Measurements from ENCODE around the gene NBPF6. TPM values are rescaled to one million over a fixed set of nuclear protein-coding genes. Genes with fewer than 3 reads are reported as not detected.
"Not testable (repeated sequence)": the region's sequence is repeated elsewhere in the genome, so short reads cannot be mapped to it uniquely, and the experiment has no call there.

The NBPF6 gene
- total and polyA plus RNA-seq, 2 donors (not counting 1 experiment from before 2014, with no cell fraction given): not detected

DNA sequence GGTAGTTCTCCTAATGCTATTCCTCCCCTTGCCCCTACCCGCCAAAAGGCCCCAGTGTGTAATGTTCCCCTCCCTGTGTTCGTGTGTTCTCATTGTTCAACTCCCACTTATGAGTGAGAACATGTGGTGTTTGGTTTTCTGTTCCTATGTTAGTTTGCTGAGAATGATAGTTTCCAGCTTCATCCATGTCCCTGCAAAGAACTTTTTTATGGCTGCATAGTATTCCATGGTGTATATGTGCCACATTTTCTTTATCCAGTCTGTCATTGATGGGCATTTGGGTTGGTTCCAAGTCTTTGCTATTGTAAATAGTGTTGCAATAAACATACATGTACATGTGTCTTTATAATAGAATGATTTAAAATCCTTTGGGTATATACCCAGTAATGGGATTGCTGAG is 63.8 kb downstream of the NBPF6 start:
- H3K4me3 Mint-ChIP-seq; H4K20me1 ChIP-seq (ENCODE audit: control insufficient read depth, insufficient read depth, low read length, poor library complexity, severe bottlenecking); H3K9me3 Mint-ChIP-seq (ENCODE audit: insufficient read depth); H3K4me1 Mint-ChIP-seq; H3K9me3 ChIP-seq (ENCODE audit: control extremely low read depth in 1 of 3, control insufficient read depth in 2 of 3, insufficient read depth in 1 of 3, low read length in 2 of 3); DNase-seq; H3K4me1 ChIP-seq (ENCODE audit: control insufficient read depth in 2 of 2, insufficient read depth in 2 of 2, low read length in 2 of 2); H3K27ac ChIP-seq (ENCODE audit: low read length in 2 of 2); H3K27ac Mint-ChIP-seq; H3K79me2 ChIP-seq (ENCODE audit: control insufficient read depth, insufficient read depth, low read length); H3K4me3 ChIP-seq (ENCODE audit: control extremely low read depth in 1 of 5, extremely low read depth in 1 of 5, insufficient read depth in 1 of 5, low read depth in 2 of 5, low read length in 4 of 5); H3K27me3 Mint-ChIP-seq; H3K27me3 ChIP-seq (replicated peaks in 1 of 4; ENCODE audit: control extremely low read depth in 1 of 4, control insufficient read depth in 3 of 4, insufficient read depth in 4 of 4, low read length in 3 of 4); H3K4me2 ChIP-seq (replicated peaks; ENCODE audit: low read depth, low read length, poor library complexity, severe bottlenecking); H2AFZ ChIP-seq (ENCODE audit: insufficient read depth, low read depth, low read length, poor library complexity, severe bottlenecking); ATAC-seq (ENCODE audit: low read depth); H3K9ac ChIP-seq (ENCODE audit: low read length); H3K36me3 ChIP-seq (replicated peaks in 1 of 2; ENCODE audit: control extremely low read depth in 1 of 2, control insufficient read depth in 1 of 2, extremely low read depth in 1 of 2, insufficient read depth in 2 of 2, low read length in 1 of 2); POLR2A ChIA-PET: not testable (repeated sequence)
- no CpG with 5 or more reads among the region's 2 CpGs for WGBS (ENCODE audit: insufficient coverage)
- intact Hi-C loops (cut with micrococcal nuclease): loop anchor here (5.0 kb wide), 2 partner anchors 178 to 233 kb away; partner anchors contain the start of genes PRPF38B and STXBP3
- CTCF ChIA-PET: interaction anchor here (0.8 to 10.1 kb wide), 4 partner anchors 9 to 130 kb away, joined by 3 to 325 read pairs (median 4); partner anchors contain the start of gene EEIG2

DNA sequence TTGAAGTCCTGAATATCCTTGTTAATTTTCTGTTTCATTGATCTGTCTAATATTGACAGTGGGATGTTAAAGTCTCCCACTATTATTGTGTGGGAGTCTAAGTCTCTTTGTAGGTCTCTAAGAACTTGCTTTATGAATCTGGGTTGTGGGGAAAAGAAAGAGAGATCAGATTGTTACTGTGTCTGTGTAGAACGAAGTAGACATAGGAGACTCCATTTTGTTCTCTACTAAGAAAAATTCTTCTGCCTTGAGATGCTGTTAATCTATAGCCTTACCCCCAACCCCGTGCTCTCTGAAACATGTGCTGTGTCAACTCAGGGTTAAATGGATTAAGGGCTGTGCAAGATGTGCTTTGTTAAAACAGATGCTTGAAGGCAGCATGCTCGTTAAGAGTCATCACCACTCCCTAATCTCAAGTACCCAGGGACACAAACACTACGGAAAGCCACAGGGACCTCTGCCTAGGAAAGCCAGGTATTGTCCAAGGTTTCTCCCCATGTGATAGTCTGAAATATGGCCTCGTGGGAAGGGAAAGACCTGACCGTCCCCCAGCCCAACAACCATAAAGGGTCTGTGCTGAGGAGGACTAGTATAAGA is 67.3 kb downstream of the NBPF6 start:
- H3K79me2 ChIP-seq (ENCODE audit: control insufficient read depth, insufficient read depth, low read length); H2AFZ ChIP-seq (ENCODE audit: insufficient read depth, low read depth, low read length, poor library complexity, severe bottlenecking); H3K27ac ChIP-seq (ENCODE audit: low read length in 2 of 2); H3K9ac ChIP-seq (ENCODE audit: low read length); DNase-seq; H3K4me1 ChIP-seq (ENCODE audit: control insufficient read depth in 2 of 2, insufficient read depth in 2 of 2, low read length in 2 of 2); H3K9me3 Mint-ChIP-seq (ENCODE audit: insufficient read depth); H3K4me3 ChIP-seq (ENCODE audit: control extremely low read depth in 1 of 5, extremely low read depth in 1 of 5, insufficient read depth in 1 of 5, low read depth in 2 of 5, low read length in 4 of 5); H3K4me3 Mint-ChIP-seq; H4K20me1 ChIP-seq (ENCODE audit: control insufficient read depth, insufficient read depth, low read length, poor library complexity, severe bottlenecking); H3K36me3 ChIP-seq (replicated peaks in 1 of 2; ENCODE audit: control extremely low read depth in 1 of 2, control insufficient read depth in 1 of 2, extremely low read depth in 1 of 2, insufficient read depth in 2 of 2, low read length in 1 of 2); H3K27me3 ChIP-seq (replicated peaks in 1 of 4; ENCODE audit: control extremely low read depth in 1 of 4, control insufficient read depth in 3 of 4, insufficient read depth in 4 of 4, low read length in 3 of 4); H3K9me3 ChIP-seq (ENCODE audit: control extremely low read depth in 1 of 3, control insufficient read depth in 2 of 3, insufficient read depth in 1 of 3, low read length in 2 of 3); POLR2A ChIA-PET; H3K4me1 Mint-ChIP-seq; H3K27ac Mint-ChIP-seq; H3K4me2 ChIP-seq (replicated peaks; ENCODE audit: low read depth, low read length, poor library complexity, severe bottlenecking); ATAC-seq (ENCODE audit: low read depth); H3K27me3 Mint-ChIP-seq; intact Hi-C loops (cut with micrococcal nuclease): not testable (repeated sequence)
- no CpG with 5 or more reads among the region's 6 CpGs for WGBS (ENCODE audit: insufficient coverage)
- CTCF ChIA-PET: interaction anchor here (10.1 kb wide), 1 partner anchor 42 kb away, joined by 325 read pairs; the partner anchor contains the start of gene EEIG2

Other genes starting within 250 kb of the NBPF6 start
- gene SLC25A24, start 250.0 kb upstream of the NBPF6 start, total RNA-seq: 25.3 and 25.6 TPM in 2 replicates
- gene SLC25A24, start 250.0 kb upstream of the NBPF6 start, polyA plus RNA-seq: 5.7 and 6.0 TPM in 2 replicates
- not detected in 2 replicates for gene NBPF4, start 206.3 kb upstream of the NBPF6 start, total RNA-seq
- 0.04 and 0.14 TPM in 2 replicates for gene NBPF4, start 206.3 kb upstream of the NBPF6 start, polyA plus RNA-seq
- 11.7 and 13.6 TPM in 2 replicates for gene EEIG2, start 109.8 kb downstream of the NBPF6 start, total RNA-seq
- gene EEIG2, start 109.8 kb downstream of the NBPF6 start, polyA plus RNA-seq: 4.4 and 7.1 TPM in 2 replicates
- 6.2 and 6.4 TPM in 2 replicates for gene HENMT1, start 210.8 kb downstream of the NBPF6 start, total RNA-seq
- 4.2 and 4.7 TPM in 2 replicates for gene HENMT1, start 210.8 kb downstream of the NBPF6 start, polyA plus RNA-seq
- gene PRPF38B, start 242.0 kb downstream of the NBPF6 start, total RNA-seq: 107 and 114 TPM in 2 replicates
- 48.7 and 84.4 TPM in 2 replicates for gene PRPF38B, start 242.0 kb downstream of the NBPF6 start, polyA plus RNA-seq